Measurements from ENCODE around the gene ANKRD35.
A peak's percentile ranks its signal among the peaks of the same experiment; 100 is the strongest.
"Not testable (repeated sequence)": the region's sequence is repeated elsewhere in the genome, so short reads cannot be mapped to it uniquely, and the experiment has no call there.

Gene ANKRD35

GRCh38 chr1:145857170-145857569 is 28.5 kb downstream of the ANKRD35 start:
- no peaks in the 10 kb centered on the region for H3K27me3 ChIP-seq (ENCODE audit: control insufficient read depth in 1 of 2, insufficient read depth in 2 of 2, low read length in 2 of 2)
- peaks cover 33 to 39% of the 10 kb centered on the region in 2 donors for H3K36me3 ChIP-seq (ENCODE audit: control insufficient read depth in 2 of 2, insufficient read depth in 2 of 2, low read length in 2 of 2)
- peak overlapping the region in 1 of 2 donors; percentile 74 for H3K9ac ChIP-seq (ENCODE audit: low read length in 2 of 2)
- H3K27ac ChIP-seq (ENCODE audit: low read length) = no peak overlapping the region
- H3K4me3 ChIP-seq (ENCODE audit: low read length in 2 of 2) = peak overlapping the region in 1 of 2 donors; percentile 95
- peaks cover 20% of the 10 kb centered on the region for H3K4me1 ChIP-seq (ENCODE audit: control insufficient read depth, insufficient read depth, low read length)
- no peaks in the 10 kb centered on the region for H3K9me3 ChIP-seq (ENCODE audit: control insufficient read depth in 2 of 2, low read length in 2 of 2)

GRCh38 chr1:145855426-145855948 is 30.2 kb downstream of the ANKRD35 start:
- H3K4me3 ChIP-seq (ENCODE audit: low read length in 2 of 2) = no peak overlapping the region
- no peak overlapping the region for H3K27ac ChIP-seq (ENCODE audit: low read length)
- H3K27me3 ChIP-seq (ENCODE audit: control insufficient read depth in 1 of 2, insufficient read depth in 2 of 2, low read length in 2 of 2) = no peaks in the 10 kb centered on the region
- peaks cover 20% of the 10 kb centered on the region for H3K4me1 ChIP-seq (ENCODE audit: control insufficient read depth, insufficient read depth, low read length)
- no peak overlapping the region for H3K9ac ChIP-seq (ENCODE audit: low read length in 2 of 2)
- H3K36me3 ChIP-seq (ENCODE audit: control insufficient read depth in 2 of 2, insufficient read depth in 2 of 2, low read length in 2 of 2) = peaks cover 43 to 47% of the 10 kb centered on the region in 2 donors
- H3K9me3 ChIP-seq (ENCODE audit: control insufficient read depth in 2 of 2, low read length in 2 of 2) = no peaks in the 10 kb centered on the region

DNA sequence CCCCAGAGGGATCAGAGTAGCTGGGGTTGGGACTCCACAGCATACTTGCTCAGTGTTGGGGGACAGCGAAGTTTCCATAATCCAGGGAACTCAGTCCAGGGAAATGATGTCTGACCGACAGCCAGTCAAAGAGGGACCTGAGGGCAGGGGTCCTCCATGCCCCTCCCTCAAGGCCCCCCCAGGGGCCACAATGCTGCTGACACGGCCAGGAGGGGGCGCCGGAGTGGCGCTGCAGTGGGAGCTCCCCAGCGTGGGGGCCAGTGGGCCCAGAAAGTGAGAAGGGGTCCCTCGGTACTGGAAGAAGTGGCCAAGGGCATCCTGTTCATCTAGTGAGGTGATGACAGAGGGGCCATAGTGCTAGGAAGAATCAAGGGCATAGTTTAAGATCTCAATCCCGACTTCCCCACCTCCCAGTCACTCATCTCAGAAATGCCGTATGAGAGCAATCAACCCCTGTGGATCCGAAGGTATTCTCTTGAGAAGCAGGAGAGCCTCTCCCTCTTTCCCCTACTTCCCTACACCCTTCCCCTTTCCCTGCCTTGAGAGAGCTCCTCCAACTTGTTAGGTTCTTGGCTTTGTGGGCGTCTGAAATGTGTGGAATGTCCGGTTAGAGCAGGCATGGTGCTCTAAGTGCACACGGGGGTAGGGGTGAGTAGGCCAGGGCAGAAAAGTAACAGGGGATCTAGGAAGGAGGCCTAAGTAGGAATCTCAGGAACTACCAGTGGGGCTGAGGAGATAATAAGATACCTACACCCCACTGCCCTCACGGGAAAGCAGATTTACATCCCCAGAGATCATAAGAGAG is 36.1 kb downstream of the ANKRD35 start:
- no peaks in the 10 kb centered on the region for H3K27me3 ChIP-seq (ENCODE audit: control insufficient read depth in 1 of 2, insufficient read depth in 2 of 2, low read length in 2 of 2)
- no peak overlapping the region for H3K4me3 ChIP-seq (ENCODE audit: low read length in 2 of 2)
- H3K36me3 ChIP-seq (ENCODE audit: control insufficient read depth in 2 of 2, insufficient read depth in 2 of 2, low read length in 2 of 2) = peaks cover 39 to 48% of the 10 kb centered on the region in 2 donors
- H3K9ac ChIP-seq (ENCODE audit: low read length in 2 of 2) = peak overlapping the region in 1 of 2 donors; percentile 21
- no peaks in the 10 kb centered on the region for H3K9me3 ChIP-seq (ENCODE audit: control insufficient read depth in 2 of 2, low read length in 2 of 2)
- peak overlapping the region; percentile 31 for H3K27ac ChIP-seq (ENCODE audit: low read length)
- H3K4me1 ChIP-seq (ENCODE audit: control insufficient read depth, insufficient read depth, low read length) = peaks cover 12% of the 10 kb centered on the region

DNA sequence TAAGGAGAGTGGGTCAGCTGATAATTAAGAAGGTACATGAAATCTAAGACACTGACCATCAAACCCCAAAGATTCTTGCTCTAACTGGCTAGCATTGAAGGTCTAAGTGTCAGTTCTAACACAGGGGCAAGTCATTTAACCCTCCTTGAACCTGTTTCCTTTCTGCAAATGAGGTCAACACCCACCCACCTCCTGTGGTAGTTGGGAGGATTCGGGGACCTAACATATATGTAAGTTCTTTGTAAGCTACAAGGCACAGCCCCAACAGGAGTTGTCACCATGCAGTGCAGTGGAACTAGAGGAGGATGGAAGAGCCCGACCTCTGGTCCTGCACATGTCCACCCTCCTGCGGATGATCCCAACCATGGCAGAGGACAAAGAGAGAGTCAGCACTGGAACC is 37.8 kb downstream of the ANKRD35 start:
- Histone ChIP-seq H3K27ac (ENCODE audit: low read length) (no peak overlapping the region), H3K4me3 (ENCODE audit: low read length in 2 of 2) (no peak overlapping the region), H3K27me3 (ENCODE audit: control insufficient read depth in 1 of 2, insufficient read depth in 2 of 2, low read length in 2 of 2) (no peaks in the 10 kb centered on the region), H3K9me3 (ENCODE audit: control insufficient read depth in 2 of 2, low read length in 2 of 2) (no peaks in the 10 kb centered on the region), H3K36me3 (ENCODE audit: control insufficient read depth in 2 of 2, insufficient read depth in 2 of 2, low read length in 2 of 2) (peaks cover 28 to 38% of the 10 kb centered on the region in 2 donors), H3K9ac (ENCODE audit: low read length in 2 of 2) (no peak overlapping the region), H3K4me1 (ENCODE audit: control insufficient read depth, insufficient read depth, low read length) (peaks cover 12% of the 10 kb centered on the region)

DNA sequence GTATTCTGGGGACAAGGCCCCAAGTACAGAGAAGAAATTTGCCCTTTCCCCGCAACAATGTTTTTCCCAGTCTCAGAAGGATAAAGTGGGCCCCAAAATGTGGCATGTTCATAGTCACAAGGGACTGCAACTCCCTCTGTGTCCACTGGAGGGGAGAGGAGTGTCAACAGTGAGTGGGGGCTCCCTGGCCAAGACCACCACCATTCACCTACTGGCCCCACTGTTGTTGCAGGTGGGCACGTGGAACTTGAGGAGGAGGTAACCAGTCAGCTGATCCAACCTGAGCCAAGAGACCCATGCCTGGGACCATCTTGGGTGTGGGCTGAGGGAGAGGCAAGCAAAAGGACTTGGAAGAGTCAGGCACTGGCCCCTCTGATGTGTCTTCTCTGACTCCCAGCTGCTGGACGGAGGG is 39.5 kb downstream of the ANKRD35 start:
- Histone ChIP-seq H3K27me3 (ENCODE audit: control insufficient read depth in 1 of 2, insufficient read depth in 2 of 2, low read length in 2 of 2) (no peaks in the 10 kb centered on the region), H3K9me3 (ENCODE audit: control insufficient read depth in 2 of 2, low read length in 2 of 2) (no peaks in the 10 kb centered on the region), H3K4me3 (ENCODE audit: low read length in 2 of 2) (peak overlapping the region; percentile 81 to 82), H3K4me1 (ENCODE audit: control insufficient read depth, insufficient read depth, low read length) (peaks cover 12% of the 10 kb centered on the region), H3K36me3 (ENCODE audit: control insufficient read depth in 2 of 2, insufficient read depth in 2 of 2, low read length in 2 of 2) (peaks cover 27 to 42% of the 10 kb centered on the region in 2 donors), H3K9ac (ENCODE audit: low read length in 2 of 2) (peak overlapping the region; percentile 70 to 80), H3K27ac (ENCODE audit: low read length) (peak overlapping the region; percentile 60)

DNA sequence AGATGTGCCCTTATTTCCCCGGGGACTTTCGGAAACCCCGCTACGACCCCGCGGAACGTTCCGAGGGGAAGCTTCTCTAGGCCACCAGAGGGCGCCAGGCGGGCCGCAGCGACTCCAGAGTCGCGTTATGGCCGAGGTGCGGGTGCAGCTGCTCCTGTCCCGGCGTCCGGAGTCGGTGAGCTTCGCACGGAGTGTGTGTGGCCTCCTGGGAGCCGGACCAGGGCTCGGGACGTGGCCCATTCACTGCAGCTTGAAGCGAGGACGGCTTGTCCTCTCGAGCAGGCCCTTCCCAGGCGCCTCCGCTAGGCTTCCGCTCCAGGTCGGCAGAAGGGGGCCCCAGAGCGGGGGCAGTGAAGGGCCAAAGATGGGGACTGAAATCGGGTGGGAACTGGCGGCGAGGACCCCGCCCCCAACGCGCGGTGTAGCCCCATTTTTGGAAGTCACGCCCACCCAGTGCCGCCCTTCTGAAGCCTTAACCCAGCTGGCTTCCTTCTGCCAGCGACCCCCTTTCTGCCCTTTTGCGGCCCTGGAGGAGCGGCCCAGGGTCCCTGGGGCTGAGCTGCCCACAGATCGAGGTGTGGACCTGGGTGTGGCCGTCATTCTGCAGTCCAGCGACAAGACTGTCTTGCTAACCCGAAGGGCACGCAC is 40.0 kb downstream of the ANKRD35 start, which contains the start of gene NUDT17:
Gene NUDT17 (plus strand): TSS at position 117 of the 648 bp plus-strand sequence. CDS start 11 bp downstream, at position 128.
- H3K27me3 ChIP-seq (ENCODE audit: control insufficient read depth in 1 of 2, insufficient read depth in 2 of 2, low read length in 2 of 2) = no peaks in the 10 kb centered on the region
- H3K4me3 ChIP-seq (ENCODE audit: low read length in 2 of 2) = peak within 1 kb of the TSS; percentile 81 to 82
- peaks cover 27 to 43% of the 10 kb centered on the region in 2 donors for H3K36me3 ChIP-seq (ENCODE audit: control insufficient read depth in 2 of 2, insufficient read depth in 2 of 2, low read length in 2 of 2)
- H3K4me1 ChIP-seq (ENCODE audit: control insufficient read depth, insufficient read depth, low read length) = peaks cover 12% of the 10 kb centered on the region
- peak within 1 kb of the TSS; percentile 70 to 80 for H3K9ac ChIP-seq (ENCODE audit: low read length in 2 of 2)
- H3K27ac ChIP-seq (ENCODE audit: low read length) = peak within 1 kb of the TSS; percentile 60
- H3K9me3 ChIP-seq (ENCODE audit: control insufficient read depth in 2 of 2, low read length in 2 of 2) = no peaks in the 10 kb centered on the region

GRCh38 chr1:145845144-145845513 is 40.5 kb downstream of the ANKRD35 start:
- Histone ChIP-seq H3K9ac (ENCODE audit: low read length in 2 of 2) (peak overlapping the region; percentile 70 to 80), H3K4me3 (ENCODE audit: low read length in 2 of 2) (peak overlapping the region; percentile 81 to 82), H3K9me3 (ENCODE audit: control insufficient read depth in 2 of 2, low read length in 2 of 2) (no peaks in the 10 kb centered on the region), H3K27me3 (ENCODE audit: control insufficient read depth in 1 of 2, insufficient read depth in 2 of 2, low read length in 2 of 2) (no peaks in the 10 kb centered on the region), H3K4me1 (ENCODE audit: control insufficient read depth, insufficient read depth, low read length) (peaks cover 10% of the 10 kb centered on the region), H3K27ac (ENCODE audit: low read length) (peak overlapping the region; percentile 60), H3K36me3 (ENCODE audit: control insufficient read depth in 2 of 2, insufficient read depth in 2 of 2, low read length in 2 of 2) (peaks cover 23 to 39% of the 10 kb centered on the region in 2 donors)

GRCh38 chr1:145843031-145843430 is 42.6 kb downstream of the ANKRD35 start:
- Histone ChIP-seq H3K27ac (ENCODE audit: low read length) (no peak overlapping the region), H3K9ac (ENCODE audit: low read length in 2 of 2) (no peak overlapping the region), H3K4me1 (ENCODE audit: control insufficient read depth, insufficient read depth, low read length) (peaks cover 10% of the 10 kb centered on the region), H3K36me3 (ENCODE audit: control insufficient read depth in 2 of 2, insufficient read depth in 2 of 2, low read length in 2 of 2) (peaks cover 30 to 32% of the 10 kb centered on the region in 2 donors), H3K9me3 (ENCODE audit: control insufficient read depth in 2 of 2, low read length in 2 of 2) (no peaks in the 10 kb centered on the region), H3K4me3 (ENCODE audit: low read length in 2 of 2) (no peak overlapping the region), H3K27me3 (ENCODE audit: control insufficient read depth in 1 of 2, insufficient read depth in 2 of 2, low read length in 2 of 2) (no peaks in the 10 kb centered on the region)

DNA sequence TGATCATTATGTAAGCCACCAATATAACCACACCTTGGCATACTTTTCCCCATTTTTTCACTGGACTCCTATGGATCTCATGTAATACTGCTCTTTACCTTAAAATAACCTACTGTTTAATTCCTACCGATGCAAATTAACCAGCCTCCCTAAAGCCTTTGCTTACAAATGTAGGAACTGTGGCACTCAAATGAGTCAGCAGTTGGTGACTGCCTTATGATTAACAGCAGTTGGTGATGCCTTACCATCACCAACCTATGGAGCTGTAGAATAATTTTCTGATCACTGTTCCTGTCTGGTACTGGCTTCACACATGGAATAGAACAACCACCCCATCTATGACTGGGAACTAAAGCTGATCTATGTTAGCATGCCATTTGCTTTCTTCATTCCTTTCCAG is 48.0 kb downstream of the ANKRD35 start:
- peaks cover 54 to 68% of the 10 kb centered on the region in 2 donors for H3K36me3 ChIP-seq (ENCODE audit: control insufficient read depth in 2 of 2, insufficient read depth in 2 of 2, low read length in 2 of 2)
- no peak overlapping the region for H3K4me3 ChIP-seq (ENCODE audit: low read length in 2 of 2)
- no peaks in the 10 kb centered on the region for H3K4me1 ChIP-seq (ENCODE audit: control insufficient read depth, insufficient read depth, low read length)
- no peaks in the 10 kb centered on the region for H3K27me3 ChIP-seq (ENCODE audit: control insufficient read depth in 1 of 2, insufficient read depth in 2 of 2, low read length in 2 of 2)
- no peak overlapping the region for H3K27ac ChIP-seq (ENCODE audit: low read length)
- H3K9ac ChIP-seq (ENCODE audit: low read length in 2 of 2) = no peak overlapping the region
- no peaks in the 10 kb centered on the region for H3K9me3 ChIP-seq (ENCODE audit: control insufficient read depth in 2 of 2, low read length in 2 of 2)

GRCh38 chr1:145830810-145831209 is 54.9 kb downstream of the ANKRD35 start:
- not testable (repeated sequence) for H3K4me1 ChIP-seq (ENCODE audit: control insufficient read depth, insufficient read depth, low read length); H3K27me3 ChIP-seq (ENCODE audit: control insufficient read depth in 1 of 2, insufficient read depth in 2 of 2, low read length in 2 of 2); H3K4me3 ChIP-seq (ENCODE audit: low read length in 2 of 2); H3K9me3 ChIP-seq (ENCODE audit: control insufficient read depth in 2 of 2, low read length in 2 of 2); H3K27ac ChIP-seq (ENCODE audit: low read length); H3K9ac ChIP-seq (ENCODE audit: low read length in 2 of 2)
- H3K36me3 ChIP-seq (ENCODE audit: control insufficient read depth in 2 of 2, insufficient read depth in 2 of 2, low read length in 2 of 2) = peaks cover 55 to 57% of the 10 kb centered on the region in 2 donors
